SU-DHL-6 (cell line): ENCODE results near the gene C3orf49.

Experiments
- EZH2phosphoT487 ChIP-seq: fragments of 200-600 bp; sonication (generic), shearing (Covaris generic); conservative IDR thresholded peaks from 2 replicates; pipeline ENCODE4 v1.6.1; 2018; ENCODE audit warnings: mild to moderate bottlenecking, antibody characterized with exemption, low read length, moderate library complexity, mixed read lengths
- TF ChIP-seq, protein P1 (sequence below): fragments of 200-600 bp; sonication (generic); IDR thresholded peaks from one replicate; pipeline ENCODE4 v1.5.1; 2017; ENCODE audit warnings: antibody characterized with exemption, mild to moderate bottlenecking, low read length, moderate library complexity; ENCODE audit not compliant: insufficient read depth, poor library complexity, severe bottlenecking

- TF ChIP-seq, protein P1, sequence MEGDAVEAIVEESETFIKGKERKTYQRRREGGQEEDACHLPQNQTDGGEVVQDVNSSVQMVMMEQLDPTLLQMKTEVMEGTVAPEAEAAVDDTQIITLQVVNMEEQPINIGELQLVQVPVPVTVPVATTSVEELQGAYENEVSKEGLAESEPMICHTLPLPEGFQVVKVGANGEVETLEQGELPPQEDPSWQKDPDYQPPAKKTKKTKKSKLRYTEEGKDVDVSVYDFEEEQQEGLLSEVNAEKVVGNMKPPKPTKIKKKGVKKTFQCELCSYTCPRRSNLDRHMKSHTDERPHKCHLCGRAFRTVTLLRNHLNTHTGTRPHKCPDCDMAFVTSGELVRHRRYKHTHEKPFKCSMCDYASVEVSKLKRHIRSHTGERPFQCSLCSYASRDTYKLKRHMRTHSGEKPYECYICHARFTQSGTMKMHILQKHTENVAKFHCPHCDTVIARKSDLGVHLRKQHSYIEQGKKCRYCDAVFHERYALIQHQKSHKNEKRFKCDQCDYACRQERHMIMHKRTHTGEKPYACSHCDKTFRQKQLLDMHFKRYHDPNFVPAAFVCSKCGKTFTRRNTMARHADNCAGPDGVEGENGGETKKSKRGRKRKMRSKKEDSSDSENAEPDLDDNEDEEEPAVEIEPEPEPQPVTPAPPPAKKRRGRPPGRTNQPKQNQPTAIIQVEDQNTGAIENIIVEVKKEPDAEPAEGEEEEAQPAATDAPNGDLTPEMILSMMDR: no peak
- TF ChIP-seq EZH2phosphoT487: no peak
Observed at GRCh38 chr3:63857311-63857710, 38.2 kb downstream of the C3orf49 start.
